Measurements from ENCODE around the gene C6orf47.
A peak's percentile ranks its signal among the peaks of the same experiment; 100 is the strongest.

The C6orf47 gene

DNA sequence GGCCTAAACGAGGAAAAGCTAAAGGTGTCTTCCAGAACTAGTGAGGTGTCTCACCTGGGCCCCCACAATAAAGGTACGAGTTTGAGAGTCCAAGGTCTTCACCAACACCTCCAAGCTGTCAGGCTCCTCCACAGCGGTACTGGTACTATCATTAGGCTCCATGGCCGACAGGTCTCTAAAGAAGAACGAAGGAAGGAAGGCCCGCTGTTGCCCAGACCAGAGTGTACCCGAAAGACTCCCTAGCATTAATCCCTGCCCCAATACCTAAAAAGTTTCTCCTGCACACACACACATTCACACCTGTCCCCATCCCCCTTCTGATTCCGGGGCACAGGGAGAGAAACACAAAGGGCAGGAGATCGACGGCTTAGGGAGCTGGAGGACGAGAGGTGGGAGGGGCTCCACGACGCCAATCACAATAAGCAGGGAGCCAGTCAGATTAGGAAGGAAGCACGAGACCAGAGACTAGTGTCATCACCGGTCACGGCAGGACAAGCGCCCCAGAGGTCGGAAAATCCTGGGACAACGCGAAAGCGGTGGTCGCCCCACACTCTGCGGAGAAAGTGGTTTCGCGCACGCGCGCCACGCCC is 8.9 kb downstream of the C6orf47 start:
- peak overlapping the region; percentile 24 for H2AFZ ChIP-seq (ENCODE audit: low read length)
- H3K4me3 ChIP-seq (ENCODE audit: low read length): peak overlapping the region; percentile 64
- peak overlapping the region; percentile 76 for H3K4me2 ChIP-seq (ENCODE audit: low read depth, low read length)
- no peaks in the 10 kb centered on the region for H4K20me1 ChIP-seq (ENCODE audit: insufficient read depth, low read length)
- 0 out of 2 replicates have a peak, but pooled peaks cover 2% of the 10 kb centered on the region for H3K36me3 ChIP-seq (replicated peaks; ENCODE audit: insufficient read depth, low read length)
- H3K9ac ChIP-seq (ENCODE audit: low read length): peak overlapping the region; percentile 91
- peak; percentile 51 for DNase-seq
- H3K79me2 ChIP-seq (ENCODE audit: low read length): peaks cover 50% of the 10 kb centered on the region
- no peaks in the 10 kb centered on the region for H3K9me2 ChIP-seq (replicated peaks; ENCODE audit: insufficient read depth, low read length)
- H3K9me3 ChIP-seq (replicated peaks; ENCODE audit: insufficient read depth, low read length): no peaks in the 10 kb centered on the region
- H3K27me3 ChIP-seq (replicated peaks; ENCODE audit: insufficient read depth, low read length): no peaks in the 10 kb centered on the region
- H3F3A ChIP-seq (ENCODE audit: insufficient read depth, low read length): peaks cover 11% of the 10 kb centered on the region
- TF ChIP-seq, protein P1, sequence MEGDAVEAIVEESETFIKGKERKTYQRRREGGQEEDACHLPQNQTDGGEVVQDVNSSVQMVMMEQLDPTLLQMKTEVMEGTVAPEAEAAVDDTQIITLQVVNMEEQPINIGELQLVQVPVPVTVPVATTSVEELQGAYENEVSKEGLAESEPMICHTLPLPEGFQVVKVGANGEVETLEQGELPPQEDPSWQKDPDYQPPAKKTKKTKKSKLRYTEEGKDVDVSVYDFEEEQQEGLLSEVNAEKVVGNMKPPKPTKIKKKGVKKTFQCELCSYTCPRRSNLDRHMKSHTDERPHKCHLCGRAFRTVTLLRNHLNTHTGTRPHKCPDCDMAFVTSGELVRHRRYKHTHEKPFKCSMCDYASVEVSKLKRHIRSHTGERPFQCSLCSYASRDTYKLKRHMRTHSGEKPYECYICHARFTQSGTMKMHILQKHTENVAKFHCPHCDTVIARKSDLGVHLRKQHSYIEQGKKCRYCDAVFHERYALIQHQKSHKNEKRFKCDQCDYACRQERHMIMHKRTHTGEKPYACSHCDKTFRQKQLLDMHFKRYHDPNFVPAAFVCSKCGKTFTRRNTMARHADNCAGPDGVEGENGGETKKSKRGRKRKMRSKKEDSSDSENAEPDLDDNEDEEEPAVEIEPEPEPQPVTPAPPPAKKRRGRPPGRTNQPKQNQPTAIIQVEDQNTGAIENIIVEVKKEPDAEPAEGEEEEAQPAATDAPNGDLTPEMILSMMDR (IDR thresholded peaks at IDR 0.05; ENCODE audit: low read length): no peak
- no peak for TF ChIP-seq EZH2phosphoT487 (IDR thresholded peaks at IDR 0.05; ENCODE audit: low read length)
- no peak for TF ChIP-seq EZH2 (optimal IDR thresholded peaks at IDR 0.05; ENCODE audit: low read depth, low read length)
- peak overlapping the region; percentile 87 for H3K27ac ChIP-seq (ENCODE audit: low read length)
- peaks cover 4% of the 10 kb centered on the region; the same call in 1 of the 2 replicates for H3K4me1 ChIP-seq (ENCODE audit: low read length)

DNA sequence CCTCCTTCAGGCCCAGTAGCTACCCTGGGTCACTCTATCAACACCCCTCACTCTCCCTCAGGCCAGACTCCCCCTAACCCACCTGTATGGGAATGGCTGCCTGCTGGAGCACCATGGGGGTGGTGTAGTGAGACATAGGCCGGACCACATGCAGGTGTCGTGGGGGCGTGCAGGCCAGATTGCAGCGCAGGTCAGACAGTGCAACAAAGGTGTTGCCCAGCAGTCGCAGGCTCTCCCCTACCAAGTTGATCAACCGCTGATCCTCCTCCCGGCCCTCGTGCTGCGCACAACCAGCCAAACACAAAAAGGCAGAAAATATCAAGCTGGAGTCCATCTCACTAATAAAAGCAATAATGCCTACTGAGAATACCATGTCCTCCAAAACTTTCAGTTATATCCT is 15.3 kb downstream of the C6orf47 start:
- Histone ChIP-seq H3F3A (ENCODE audit: insufficient read depth, low read length) (0 out of 2 replicates have a peak, but pooled peaks cover 6% of the 10 kb centered on the region), H3K36me3 (replicated peaks; ENCODE audit: insufficient read depth, low read length) (0 out of 2 replicates have a peak, but pooled peaks cover 2% of the 10 kb centered on the region), H3K4me3 (ENCODE audit: low read length) (no peak overlapping the region), H3K9me3 (replicated peaks; ENCODE audit: insufficient read depth, low read length) (no peaks in the 10 kb centered on the region), H3K4me2 (ENCODE audit: low read depth, low read length) (no peak overlapping the region), H3K9me2 (replicated peaks; ENCODE audit: insufficient read depth, low read length) (no peaks in the 10 kb centered on the region), H2AFZ (ENCODE audit: low read length) (no peak overlapping the region), H3K4me1 (ENCODE audit: low read length) (no peaks in the 10 kb centered on the region), H3K27ac (ENCODE audit: low read length) (no peak overlapping the region), H3K27me3 (replicated peaks; ENCODE audit: insufficient read depth, low read length) (no peaks in the 10 kb centered on the region), H4K20me1 (ENCODE audit: insufficient read depth, low read length) (no peaks in the 10 kb centered on the region), H3K79me2 (ENCODE audit: low read length) (peaks cover 28% of the 10 kb centered on the region), H3K9ac (ENCODE audit: low read length) (no peak overlapping the region)
- no peak for DNase-seq
- no peak for TF ChIP-seq EZH2phosphoT487 (IDR thresholded peaks at IDR 0.05; ENCODE audit: low read length)
- TF ChIP-seq EZH2 (optimal IDR thresholded peaks at IDR 0.05; ENCODE audit: low read depth, low read length): no peak
- TF ChIP-seq, protein P1 (IDR thresholded peaks at IDR 0.05; ENCODE audit: low read length): no peak

DNA sequence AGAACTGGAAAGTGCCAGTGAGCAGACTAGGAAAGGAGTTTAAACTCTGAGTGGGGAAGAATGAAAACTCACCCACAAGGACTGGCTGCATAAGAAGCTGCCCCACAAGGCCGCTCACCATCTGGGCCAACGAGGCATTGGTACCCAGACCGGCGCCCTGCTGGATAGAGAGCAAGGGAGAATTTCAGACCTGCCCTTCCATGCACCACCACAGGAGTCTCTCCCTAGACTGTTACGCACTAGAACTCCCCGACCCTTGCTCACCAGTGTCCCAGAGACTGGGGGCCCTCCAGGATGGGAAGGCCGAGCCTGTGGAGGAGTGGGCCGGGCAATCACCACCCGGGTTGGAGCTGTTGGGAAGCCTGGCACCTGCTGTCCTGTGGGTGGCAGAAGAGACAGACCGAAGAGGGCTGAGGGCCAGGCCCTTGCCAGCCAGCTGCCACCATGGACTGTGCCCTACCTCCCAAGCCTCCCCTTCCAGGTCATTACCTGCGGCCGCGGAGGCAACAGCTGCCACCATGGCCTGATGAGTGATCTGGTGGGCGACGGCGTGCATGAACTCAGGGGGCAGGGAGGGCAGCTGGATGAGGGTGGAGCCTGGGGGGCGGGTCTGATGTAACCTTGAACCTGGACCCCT is 16.6 kb downstream of the C6orf47 start:
- TF ChIP-seq EZH2 (optimal IDR thresholded peaks at IDR 0.05; ENCODE audit: low read depth, low read length): no peak
- Histone ChIP-seq H3K36me3 (replicated peaks; ENCODE audit: insufficient read depth, low read length) (no peaks in the 10 kb centered on the region), H4K20me1 (ENCODE audit: insufficient read depth, low read length) (no peaks in the 10 kb centered on the region), H3K9me2 (replicated peaks; ENCODE audit: insufficient read depth, low read length) (no peaks in the 10 kb centered on the region), H3K27me3 (replicated peaks; ENCODE audit: insufficient read depth, low read length) (no peaks in the 10 kb centered on the region), H3K9me3 (replicated peaks; ENCODE audit: insufficient read depth, low read length) (no peaks in the 10 kb centered on the region), H3K4me2 (ENCODE audit: low read depth, low read length) (no peak overlapping the region), H3F3A (ENCODE audit: insufficient read depth, low read length) (peaks cover 13% of the 10 kb centered on the region; the same call in 1 of the 2 replicates), H3K4me3 (ENCODE audit: low read length) (no peak overlapping the region), H3K4me1 (ENCODE audit: low read length) (no peaks in the 10 kb centered on the region), H3K9ac (ENCODE audit: low read length) (no peak overlapping the region), H2AFZ (ENCODE audit: low read length) (no peak overlapping the region), H3K27ac (ENCODE audit: low read length) (no peak overlapping the region), H3K79me2 (ENCODE audit: low read length) (peaks cover 14% of the 10 kb centered on the region)
- DNase-seq: no peak

Data from MM.1S (cell line).